ENCODE measurements around the gene OASL. TPM values are rescaled to one million over a fixed set of nuclear protein-coding genes. Genes with fewer than 3 reads are reported as not detected.
"Not testable (repeated sequence)": the region's sequence is repeated elsewhere in the genome, so short reads cannot be mapped to it uniquely, and the experiment has no call there.

OASL gene
- total RNA-seq, 1 experiment from 2014 or later, result 1.7 TPM

DNA sequence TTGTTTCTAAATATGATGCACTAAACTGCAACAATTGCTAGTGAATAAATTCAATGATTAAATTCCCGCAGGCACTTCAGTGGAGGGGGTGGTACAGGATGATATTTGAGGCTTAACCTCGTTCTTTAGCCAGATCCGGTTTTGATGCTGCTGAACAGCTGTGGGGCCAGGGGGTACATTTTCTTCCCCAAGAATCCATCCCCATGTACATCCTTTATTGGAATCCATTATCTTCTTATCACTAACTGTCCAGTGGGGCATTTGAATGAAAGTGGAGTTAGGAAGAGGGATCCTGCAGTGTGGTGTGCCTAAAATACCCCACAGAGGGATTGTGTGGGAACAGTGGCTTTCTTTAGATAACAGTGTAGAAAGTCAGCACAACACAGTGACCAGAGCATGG, 45.2 kb upstream of the OASL start:
- CTCF ChIA-PET, result no interaction called here
- H3K36me3 ChIP-seq (ENCODE audit: low read depth), result no peaks in the 10 kb centered on the region
- H3K9me2 ChIP-seq (ENCODE audit: insufficient read depth), result no peaks in the 10 kb centered on the region
- H3K4me1 ChIP-seq (replicated peaks; ENCODE audit: insufficient read depth), result no peaks in the 10 kb centered on the region
- H3K27ac ChIP-seq, result no peak overlapping the region
- intact Hi-C loops (cut with micrococcal nuclease; ENCODE audit: unreplicated experiment), result no loop called here
- no peak for TF ChIP-seq EZH2 (IDR thresholded peaks at IDR 0.05; ENCODE audit: low read depth)
- TF ChIP-seq, protein P1, sequence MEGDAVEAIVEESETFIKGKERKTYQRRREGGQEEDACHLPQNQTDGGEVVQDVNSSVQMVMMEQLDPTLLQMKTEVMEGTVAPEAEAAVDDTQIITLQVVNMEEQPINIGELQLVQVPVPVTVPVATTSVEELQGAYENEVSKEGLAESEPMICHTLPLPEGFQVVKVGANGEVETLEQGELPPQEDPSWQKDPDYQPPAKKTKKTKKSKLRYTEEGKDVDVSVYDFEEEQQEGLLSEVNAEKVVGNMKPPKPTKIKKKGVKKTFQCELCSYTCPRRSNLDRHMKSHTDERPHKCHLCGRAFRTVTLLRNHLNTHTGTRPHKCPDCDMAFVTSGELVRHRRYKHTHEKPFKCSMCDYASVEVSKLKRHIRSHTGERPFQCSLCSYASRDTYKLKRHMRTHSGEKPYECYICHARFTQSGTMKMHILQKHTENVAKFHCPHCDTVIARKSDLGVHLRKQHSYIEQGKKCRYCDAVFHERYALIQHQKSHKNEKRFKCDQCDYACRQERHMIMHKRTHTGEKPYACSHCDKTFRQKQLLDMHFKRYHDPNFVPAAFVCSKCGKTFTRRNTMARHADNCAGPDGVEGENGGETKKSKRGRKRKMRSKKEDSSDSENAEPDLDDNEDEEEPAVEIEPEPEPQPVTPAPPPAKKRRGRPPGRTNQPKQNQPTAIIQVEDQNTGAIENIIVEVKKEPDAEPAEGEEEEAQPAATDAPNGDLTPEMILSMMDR (conservative IDR thresholded peaks at IDR 0.05), result no peak
- no peaks in the 10 kb centered on the region for H3K79me2 ChIP-seq (ENCODE audit: low read depth)
- no peaks in the 10 kb centered on the region for H3K9me3 ChIP-seq (ENCODE audit: insufficient read depth, low read depth)
- no TSS peak for BruUV-seq (replicated peaks)
- POLR2A ChIA-PET (ENCODE audit: unreplicated experiment), result no interaction called here
- DNase-seq, result no peak
- no peak overlapping the region for H3K4me3 ChIP-seq
- no peaks in the 10 kb centered on the region for H4K20me1 ChIP-seq (ENCODE audit: insufficient read depth)
- H2AFZ ChIP-seq, result no peak overlapping the region
- no peaks in the 10 kb centered on the region for H3F3A ChIP-seq (ENCODE audit: insufficient read depth, low read depth)
- no peak overlapping the region for H3K4me2 ChIP-seq
- no peaks in the 10 kb centered on the region for H3K27me3 ChIP-seq (ENCODE audit: insufficient read depth, low read depth)

DNA sequence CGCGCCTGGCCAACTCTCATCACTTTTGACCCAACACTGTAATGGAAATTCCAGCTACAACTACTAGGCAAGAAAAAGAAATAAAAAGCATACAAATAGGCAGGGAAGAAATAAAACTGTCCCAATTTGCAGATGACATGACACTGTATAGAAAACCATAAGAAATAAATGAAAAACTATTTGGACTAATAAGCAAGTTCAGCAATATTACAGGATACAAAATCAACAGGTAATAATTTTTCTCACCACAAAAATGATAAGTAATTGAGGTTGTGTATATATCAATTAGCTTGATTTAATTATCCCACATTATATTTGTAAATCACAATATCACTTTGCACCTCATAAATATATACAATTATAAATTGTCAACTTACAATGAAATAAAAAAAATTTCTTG, 41.9 kb upstream of the OASL start:
- POLR2A ChIA-PET (ENCODE audit: unreplicated experiment), result interaction anchor here (0.6 kb wide), 1 partner anchor 120 kb away, joined by 8 read pairs; no protein-coding TSS in a partner anchor
- TF ChIP-seq, protein P1 (conservative IDR thresholded peaks at IDR 0.05), result no peak
- TF ChIP-seq EZH2 (IDR thresholded peaks at IDR 0.05; ENCODE audit: low read depth), result no peak
- intact Hi-C loops (cut with micrococcal nuclease; ENCODE audit: unreplicated experiment), result no loop called here

GRCh38 chr12:121079736-121080272, 40.8 kb upstream of the OASL start:
- CTCF ChIA-PET, result no interaction called here
- no peak overlapping the region for H3K4me2 ChIP-seq
- POLR2A ChIA-PET (ENCODE audit: unreplicated experiment), result no interaction called here
- no peak overlapping the region for H2AFZ ChIP-seq
- H3K4me1 ChIP-seq (replicated peaks; ENCODE audit: insufficient read depth), result no peaks in the 10 kb centered on the region
- H3F3A ChIP-seq (ENCODE audit: insufficient read depth, low read depth), result no peaks in the 10 kb centered on the region
- H3K9me3 ChIP-seq (ENCODE audit: insufficient read depth, low read depth), result no peaks in the 10 kb centered on the region
- BruUV-seq (replicated peaks), result no TSS peak
- H3K36me3 ChIP-seq (ENCODE audit: low read depth), result no peaks in the 10 kb centered on the region
- no peak overlapping the region for H3K4me3 ChIP-seq
- H4K20me1 ChIP-seq (ENCODE audit: insufficient read depth), result no peaks in the 10 kb centered on the region
- no peaks in the 10 kb centered on the region for H3K9me2 ChIP-seq (ENCODE audit: insufficient read depth)
- H3K27me3 ChIP-seq (ENCODE audit: insufficient read depth, low read depth), result no peaks in the 10 kb centered on the region
- TF ChIP-seq, protein P1 (conservative IDR thresholded peaks at IDR 0.05), result no peak
- H3K27ac ChIP-seq, result no peak overlapping the region
- no peaks in the 10 kb centered on the region for H3K79me2 ChIP-seq (ENCODE audit: low read depth)
- no peak for DNase-seq
- intact Hi-C loops (cut with micrococcal nuclease; ENCODE audit: unreplicated experiment), result no loop called here

More for the DNA sequence above, 41.9 kb upstream of the OASL start:
- Histone ChIP-seq H3K9me2 (ENCODE audit: insufficient read depth) (no peaks in the 10 kb centered on the region), H2AFZ (no peak overlapping the region), H3K4me3 (no peak overlapping the region), H3K9me3 (ENCODE audit: insufficient read depth, low read depth) (no peaks in the 10 kb centered on the region), H3F3A (ENCODE audit: insufficient read depth, low read depth) (no peaks in the 10 kb centered on the region), H4K20me1 (ENCODE audit: insufficient read depth) (no peaks in the 10 kb centered on the region), H3K36me3 (ENCODE audit: low read depth) (no peaks in the 10 kb centered on the region), H3K27me3 (ENCODE audit: insufficient read depth, low read depth) (no peaks in the 10 kb centered on the region), H3K4me2 (no peak overlapping the region), H3K4me1 (replicated peaks; ENCODE audit: insufficient read depth) (no peaks in the 10 kb centered on the region), H3K79me2 (ENCODE audit: low read depth) (no peaks in the 10 kb centered on the region), H3K27ac (no peak overlapping the region)
- no TSS peak for BruUV-seq (replicated peaks)
- CTCF ChIA-PET, result no interaction called here
- DNase-seq, result no peak

DNA sequence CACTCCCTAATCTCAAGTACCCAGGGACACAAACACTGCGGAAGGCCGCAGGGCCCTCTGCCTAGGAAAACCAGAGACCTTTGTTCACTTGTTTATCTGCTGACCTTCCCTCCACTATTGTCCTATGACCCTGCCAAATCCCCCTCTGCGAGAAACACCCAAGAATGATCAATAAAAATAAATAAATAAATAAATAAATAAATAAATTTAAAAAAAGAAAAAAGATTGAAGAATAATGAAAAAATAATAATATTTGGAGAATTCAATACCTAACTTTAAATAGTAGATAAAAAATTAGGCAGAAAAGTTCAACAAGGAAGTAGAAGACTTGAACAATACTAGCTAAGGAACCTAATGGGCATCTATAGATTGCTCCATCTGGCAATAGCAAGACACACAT, 38.4 kb upstream of the OASL start:
- H3F3A ChIP-seq (ENCODE audit: insufficient read depth, low read depth); CTCF ChIA-PET; DNase-seq; H3K4me2 ChIP-seq; H4K20me1 ChIP-seq (ENCODE audit: insufficient read depth); BruUV-seq (replicated peaks); H3K79me2 ChIP-seq (ENCODE audit: low read depth); H3K9me2 ChIP-seq (ENCODE audit: insufficient read depth); H2AFZ ChIP-seq; POLR2A ChIA-PET (ENCODE audit: unreplicated experiment); H3K4me1 ChIP-seq (replicated peaks; ENCODE audit: insufficient read depth); intact Hi-C loops (cut with micrococcal nuclease; ENCODE audit: unreplicated experiment); H3K27me3 ChIP-seq (ENCODE audit: insufficient read depth, low read depth); H3K9me3 ChIP-seq (ENCODE audit: insufficient read depth, low read depth); H3K4me3 ChIP-seq; H3K36me3 ChIP-seq (ENCODE audit: low read depth); H3K27ac ChIP-seq: not testable (repeated sequence)

DNA sequence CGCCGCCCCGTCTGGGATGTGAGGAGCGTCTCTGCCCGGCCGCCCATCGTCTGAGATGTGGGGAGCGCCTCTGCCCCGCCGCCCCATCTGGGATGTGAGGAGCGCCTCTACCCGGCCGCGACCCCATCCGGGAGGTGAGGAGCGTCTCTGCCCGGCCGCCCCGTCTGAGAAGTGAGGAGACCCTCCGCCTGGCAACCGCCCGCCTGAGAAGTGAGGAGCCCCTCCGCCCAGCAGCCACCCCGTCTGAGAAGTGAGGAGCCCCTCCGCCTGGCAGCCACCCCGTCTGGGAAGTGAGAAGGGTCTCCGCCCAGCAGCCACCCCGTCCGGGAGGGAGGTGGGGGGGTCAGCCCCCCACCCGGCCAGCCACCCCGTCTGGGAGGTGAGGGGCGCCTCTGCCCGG, 36.9 kb upstream of the OASL start:
- DNase-seq; H3K9me3 ChIP-seq (ENCODE audit: insufficient read depth, low read depth): not testable (repeated sequence)

More for the DNA sequence above, 36.9 kb upstream of the OASL start:
- H2AFZ ChIP-seq; H3K4me3 ChIP-seq; H3F3A ChIP-seq (ENCODE audit: insufficient read depth, low read depth); H3K36me3 ChIP-seq (ENCODE audit: low read depth); H4K20me1 ChIP-seq (ENCODE audit: insufficient read depth); H3K4me2 ChIP-seq; POLR2A ChIA-PET (ENCODE audit: unreplicated experiment); H3K79me2 ChIP-seq (ENCODE audit: low read depth); H3K4me1 ChIP-seq (replicated peaks; ENCODE audit: insufficient read depth); H3K9me2 ChIP-seq (ENCODE audit: insufficient read depth); intact Hi-C loops (cut with micrococcal nuclease; ENCODE audit: unreplicated experiment); BruUV-seq (replicated peaks); H3K27me3 ChIP-seq (ENCODE audit: insufficient read depth, low read depth); H3K27ac ChIP-seq; CTCF ChIA-PET: not testable (repeated sequence)
